Urinary bladder (tissue), 4 donors: ENCODE data around the gene THRB. TPM values are rescaled to one million over a fixed set of nuclear protein-coding genes. Genes with fewer than 3 reads are reported as not detected.

Experiments used
- DNase-seq: peaks from one replicate; pipeline ENCODE4 v3.0.0-alpha.2; 2015; ENCODE audit errors: extremely low spot score
- H3K27ac ChIP-seq: one replicate; pipeline ENCODE4 v1.5.1; 2013; ENCODE audit warnings: low read depth, mild to moderate bottlenecking, moderate library complexity
- H3K36me3 ChIP-seq: one replicate; pipeline ENCODE4 v1.6.1; 2013; ENCODE audit warnings: mild to moderate bottlenecking, moderate library complexity; ENCODE audit not compliant: insufficient read depth
- H3K4me1 ChIP-seq: one replicate; pipeline ENCODE4 v1.6.1; 2013; ENCODE audit warnings: mild to moderate bottlenecking, moderate library complexity; ENCODE audit not compliant: insufficient read depth
- H3K4me3 ChIP-seq: one replicate; pipeline ENCODE4 v1.5.1; 2013; ENCODE audit warnings: low read depth, low read length
- WGBS: extraction: QIAGEN DNeasy Blood & Tissue Kit; methylation state at CpG from one replicate; pipeline ENCODE4 v1.1.7; 2013; 5-methylcytosine and 5-hydroxymethylcytosine counted together
- polyA plus RNA-seq: library from polyadenylated mRNA; stranded (reverse); fragments of 200-250 nt; gene quantifications from one replicate; pipeline ENCODE4 v1.2.3, GENCODE V29; 2013
- total RNA-seq: library from RNA; depleted of rRNA; stranded (reverse); fragments of >200 nt; gene quantifications from one replicate; pipeline ENCODE4 v1.2.3, GENCODE V29; 2014
- donor health status: healthy with polysubstance abuse.
- donor health status: healthy.

THRB gene
- total and polyA plus RNA-seq, 2 donors, result 8.3 to 14.8 TPM

DNA sequence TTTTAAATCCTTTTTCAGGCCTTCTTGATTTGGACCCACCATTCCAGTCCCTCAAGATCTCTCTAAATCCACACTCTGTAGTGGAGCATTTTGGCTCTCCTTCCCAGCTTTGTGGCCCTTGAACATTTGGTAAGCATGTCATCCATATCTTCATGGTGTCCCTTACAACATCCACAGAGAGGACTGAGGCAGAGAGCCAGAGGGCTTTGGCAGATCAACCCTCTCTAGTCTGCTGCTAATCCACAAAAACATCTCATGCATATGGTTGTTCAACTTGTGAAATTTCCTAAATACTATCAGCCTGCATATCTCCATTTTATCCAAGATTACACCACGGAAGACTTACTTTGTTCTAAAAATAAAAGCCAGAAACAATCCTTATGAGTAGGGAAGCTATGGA, 23.2 kb downstream of the THRB start:
- WGBS, result 46% methylated on average over 1 of the region's 1 CpG
- Histone ChIP-seq H3K4me3 (no peak overlapping the region), H3K36me3 (no peaks in the 10 kb centered on the region)

DNA sequence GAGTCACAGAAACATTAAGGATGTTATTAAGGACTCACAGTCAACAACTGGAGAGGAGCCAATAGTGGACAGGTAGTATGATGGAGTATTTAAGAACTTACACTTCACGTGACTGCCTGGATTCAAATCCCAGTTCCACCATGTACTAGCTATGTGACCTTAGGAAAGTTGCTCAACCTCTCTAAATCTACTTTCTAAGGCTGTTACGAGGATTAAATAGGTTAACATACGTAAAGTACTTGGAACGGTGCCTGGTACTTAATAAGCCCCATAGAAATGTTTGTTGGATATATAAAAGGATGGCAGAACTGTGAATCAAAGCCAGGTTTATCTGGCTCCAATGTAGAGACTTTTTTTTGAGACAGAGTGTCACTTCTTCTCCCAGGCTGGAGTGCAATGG, 24.4 kb downstream of the THRB start:
- Histone ChIP-seq H3K27ac (no peak overlapping the region), H3K4me3 (no peak overlapping the region), H3K36me3 (no peaks in the 10 kb centered on the region), H3K4me1 (no peaks in the 10 kb centered on the region)
- 70% methylated on average over 4 of the region's 4 CpGs for WGBS
- no peak for DNase-seq

More for the DNA sequence above, 23.2 kb downstream of the THRB start:
- Histone ChIP-seq H3K27ac (no peak overlapping the region), H3K4me1 (no peaks in the 10 kb centered on the region)
- no peak for DNase-seq

DNA sequence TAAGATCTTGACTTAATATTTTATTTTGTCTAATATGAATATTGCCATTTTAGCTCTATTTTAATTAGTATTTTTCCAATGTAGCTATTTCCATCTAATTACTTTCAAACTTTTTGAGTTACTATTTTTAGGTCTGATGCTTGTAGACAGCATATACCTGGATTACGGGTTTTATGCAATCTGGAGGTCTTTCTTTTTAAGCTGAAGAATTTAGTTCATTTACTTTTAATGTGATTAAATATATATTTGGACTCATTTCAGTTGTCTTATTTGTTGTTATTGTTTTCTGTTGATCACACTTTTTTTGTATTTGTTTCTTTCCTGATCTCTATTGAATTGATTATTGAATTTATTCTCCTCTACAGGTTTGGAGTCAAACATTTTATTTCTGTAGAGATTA, 30.3 kb downstream of the THRB start:
- no peak overlapping the region for H3K4me3 ChIP-seq
- H3K27ac ChIP-seq, result no peak overlapping the region
- no peak for DNase-seq
- no peaks in the 10 kb centered on the region for H3K36me3 ChIP-seq
- H3K4me1 ChIP-seq, result no peaks in the 10 kb centered on the region
- WGBS, result 97% methylated on average over 1 of the region's 1 CpG

DNA sequence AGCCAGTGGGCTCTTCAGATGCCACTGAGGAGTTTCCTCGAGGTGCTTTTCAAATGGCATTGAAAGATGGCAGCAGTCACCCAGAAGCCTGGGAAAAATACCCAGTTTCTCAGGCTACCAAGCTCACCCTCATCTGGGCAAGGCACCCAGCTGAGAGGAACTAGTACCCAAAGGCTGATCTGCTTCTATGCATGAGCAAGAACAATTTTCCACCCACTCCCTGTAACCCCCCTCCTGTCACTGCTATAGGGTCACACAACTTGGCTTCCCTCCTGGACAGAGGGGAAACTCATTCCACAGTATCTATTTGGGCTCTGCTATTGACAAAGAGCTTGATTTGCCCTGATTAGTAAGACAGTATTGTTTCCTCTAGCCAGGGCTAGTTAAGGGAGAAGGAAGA, 31.9 kb downstream of the THRB start:
- Histone ChIP-seq H3K4me3 (no peak overlapping the region), H3K4me1 (no peaks in the 10 kb centered on the region), H3K36me3 (no peaks in the 10 kb centered on the region), H3K27ac (no peak overlapping the region)
- 77% methylated on average over 1 of the region's 1 CpG for WGBS
- DNase-seq, result no peak

DNA sequence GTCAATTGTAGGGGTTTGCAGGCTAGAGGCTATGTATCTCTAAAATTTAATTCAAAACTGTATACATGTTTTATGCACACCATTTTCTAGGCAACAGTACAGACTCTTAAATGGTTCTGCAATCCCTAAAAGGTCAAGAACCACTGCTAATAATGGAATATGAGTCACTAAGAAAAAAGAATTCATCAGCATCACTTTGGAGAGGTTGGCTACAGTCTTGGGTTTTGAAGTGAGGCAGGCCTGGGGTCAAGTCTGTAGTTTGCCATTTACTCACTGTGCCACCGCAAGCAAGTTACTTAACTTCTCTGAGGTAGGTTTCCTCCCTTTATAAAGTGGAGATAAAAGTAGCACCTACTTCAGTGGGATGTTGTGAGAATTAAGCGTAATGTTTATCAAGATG, 33.7 kb downstream of the THRB start:
- 93% methylated on average over 2 of the region's 2 CpGs for WGBS
- H3K27ac ChIP-seq, result no peak overlapping the region
- H3K4me1 ChIP-seq, result no peaks in the 10 kb centered on the region
- no peak for DNase-seq
- H3K36me3 ChIP-seq, result no peaks in the 10 kb centered on the region
- H3K4me3 ChIP-seq, result no peak overlapping the region

DNA sequence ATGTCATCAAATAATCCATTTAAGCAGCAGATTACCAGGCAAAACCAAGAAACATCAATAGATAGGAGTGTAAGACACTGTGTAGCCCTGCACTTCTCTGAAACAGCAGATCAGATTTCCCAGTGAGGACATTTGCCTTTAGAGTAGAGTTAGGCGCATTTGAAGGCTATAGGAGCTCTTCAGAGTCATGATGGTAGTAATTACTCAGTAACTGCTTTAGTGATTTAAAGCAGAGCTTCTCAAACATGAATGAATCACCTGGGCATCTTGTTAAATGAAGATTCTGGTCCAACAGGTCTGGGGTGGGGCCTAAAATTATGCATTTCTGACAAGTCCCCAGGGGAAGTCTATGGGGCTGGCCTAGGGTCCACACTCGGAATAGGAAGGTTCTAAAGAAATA, 36.9 kb downstream of the THRB start:
- no peak overlapping the region for H3K27ac ChIP-seq
- H3K4me1 ChIP-seq, result no peaks in the 10 kb centered on the region
- WGBS, result 81% methylated on average over 2 of the region's 2 CpGs
- no peak overlapping the region for H3K4me3 ChIP-seq
- DNase-seq, result peak; percentile 36
- H3K36me3 ChIP-seq, result no peaks in the 10 kb centered on the region

GRCh38 chr3:24454856-24455255, 39.8 kb downstream of the THRB start:
- DNase-seq, result no peak
- no peak overlapping the region for H3K4me3 ChIP-seq
- H3K27ac ChIP-seq, result no peak overlapping the region
- H3K36me3 ChIP-seq, result no peaks in the 10 kb centered on the region
- WGBS, result 66% methylated on average over 3 of the region's 3 CpGs
- H3K4me1 ChIP-seq, result peaks cover 3% of the 10 kb centered on the region

DNA sequence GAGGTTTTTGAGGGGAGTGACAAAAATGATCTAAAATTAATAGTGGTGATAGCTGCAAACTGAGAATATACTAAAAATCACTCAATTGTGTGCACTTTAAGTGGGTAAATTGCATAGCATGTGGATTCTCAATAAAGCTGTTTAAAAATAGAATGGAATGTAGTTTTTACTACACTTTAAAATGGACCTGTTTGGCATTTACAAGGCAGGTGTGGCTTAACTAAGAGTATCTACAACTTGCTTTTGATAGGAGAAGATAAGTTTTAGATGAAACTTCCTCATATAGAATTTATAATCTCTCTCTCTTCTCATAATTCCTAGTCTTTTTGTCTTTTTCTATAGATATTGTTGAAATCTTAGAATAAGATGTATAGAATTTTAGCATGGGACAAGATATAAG, 40.3 kb downstream of the THRB start:
- Histone ChIP-seq H3K4me3 (no peak overlapping the region), H3K4me1 (peaks cover 3% of the 10 kb centered on the region), H3K36me3 (no peaks in the 10 kb centered on the region), H3K27ac (no peak overlapping the region)
- DNase-seq, result no peak

DNA sequence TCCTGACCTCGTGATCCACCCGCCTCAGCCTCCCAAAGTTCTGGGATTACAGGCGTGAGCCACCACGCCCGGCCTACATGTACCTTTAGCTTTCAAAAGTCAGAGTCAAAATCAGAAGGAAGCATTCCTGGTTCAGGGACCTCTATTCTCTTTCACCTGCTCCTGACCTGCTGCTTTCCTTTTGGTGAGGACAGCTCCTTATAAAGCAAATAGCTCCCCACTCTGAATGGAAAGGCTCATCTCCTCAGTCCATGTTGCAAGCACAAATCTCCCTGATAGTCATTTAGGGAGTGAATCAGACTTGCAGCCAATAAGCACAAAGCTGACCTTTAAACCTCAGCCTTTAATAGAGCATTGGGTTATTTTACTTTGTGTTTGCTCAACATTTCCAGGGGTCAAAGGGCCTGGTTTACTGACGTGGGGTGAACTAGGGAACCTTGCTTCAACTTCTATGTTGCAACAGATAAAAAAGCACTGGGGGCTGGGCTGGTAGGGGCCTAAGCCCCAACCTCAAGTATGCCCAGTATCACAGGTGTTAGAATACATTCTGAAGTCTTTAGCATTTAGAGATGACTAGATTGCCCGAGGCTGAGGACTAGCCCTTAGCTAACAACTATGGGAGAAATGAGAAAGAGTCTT, 43.1 kb downstream of the THRB start:
- WGBS, result 92% methylated on average over 7 of the region's 7 CpGs
- no peak for DNase-seq
- Histone ChIP-seq H3K36me3 (no peaks in the 10 kb centered on the region), H3K4me3 (no peak overlapping the region), H3K4me1 (peaks cover 3% of the 10 kb centered on the region), H3K27ac (no peak overlapping the region)

DNA sequence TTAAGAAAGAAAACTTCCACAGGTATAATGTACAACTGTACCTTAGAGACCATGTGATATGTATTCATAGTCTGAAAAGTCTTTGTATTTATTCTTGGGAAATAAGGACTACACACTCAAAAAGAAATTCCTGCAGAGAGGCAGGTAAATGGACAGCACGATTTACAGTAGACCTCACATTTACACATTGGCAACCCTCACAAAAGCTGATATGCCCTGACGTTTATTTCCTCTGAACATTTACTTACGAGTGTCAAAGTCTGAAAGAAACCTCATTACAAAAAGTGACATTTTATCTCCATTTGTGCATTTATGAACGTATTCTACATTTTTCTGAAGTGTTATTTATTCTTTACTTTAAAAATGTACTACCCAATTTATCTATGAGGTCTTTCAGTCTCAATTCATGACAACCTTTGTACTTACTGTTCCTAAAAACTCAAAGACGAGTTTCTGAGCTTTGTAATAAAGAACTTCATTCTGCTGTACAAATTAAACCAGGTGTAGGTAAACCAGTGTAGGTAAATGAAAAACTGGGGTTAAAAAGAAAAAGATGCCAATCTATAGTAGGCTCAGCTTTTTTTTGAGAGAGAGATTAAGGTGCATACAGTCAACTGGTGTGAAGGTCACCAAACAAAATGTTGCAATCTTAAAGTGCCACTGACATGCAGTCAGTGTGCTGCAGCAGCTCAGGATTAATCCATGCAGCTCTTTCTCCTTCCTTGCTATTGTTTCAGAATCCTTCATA, 44.3 kb downstream of the THRB start:
- WGBS, result 77% methylated on average over 5 of the region's 5 CpGs
- no peak for DNase-seq
- H3K36me3 ChIP-seq, result no peaks in the 10 kb centered on the region
- H3K4me1 ChIP-seq, result peaks cover 3% of the 10 kb centered on the region
- no peak overlapping the region for H3K27ac ChIP-seq
- no peak overlapping the region for H3K4me3 ChIP-seq

DNA sequence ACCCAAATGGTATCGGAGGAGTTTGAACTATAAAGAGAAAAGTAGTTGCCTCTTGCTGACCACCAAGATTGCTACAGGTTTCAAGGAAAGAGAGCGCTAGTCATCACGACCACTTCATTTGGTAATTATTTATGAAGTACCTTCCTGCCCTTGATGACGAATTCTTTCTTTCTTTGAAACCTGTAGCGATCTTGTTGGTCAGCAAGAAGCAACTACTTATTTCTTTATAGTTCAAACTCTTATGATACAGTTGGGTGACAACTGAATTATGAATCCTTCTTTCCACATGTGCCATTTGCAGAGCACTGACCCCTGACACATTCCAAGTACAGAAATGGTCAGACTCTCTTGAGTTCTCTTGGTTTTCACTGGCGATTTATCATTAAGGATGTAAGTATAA, 46.8 kb downstream of the THRB start:
- H3K36me3 ChIP-seq, result no peaks in the 10 kb centered on the region
- WGBS, result 96% methylated on average over 6 of the region's 6 CpGs
- no peak for DNase-seq
- no peak overlapping the region for H3K27ac ChIP-seq
- H3K4me1 ChIP-seq, result peaks cover 3% of the 10 kb centered on the region
- no peak overlapping the region for H3K4me3 ChIP-seq

DNA sequence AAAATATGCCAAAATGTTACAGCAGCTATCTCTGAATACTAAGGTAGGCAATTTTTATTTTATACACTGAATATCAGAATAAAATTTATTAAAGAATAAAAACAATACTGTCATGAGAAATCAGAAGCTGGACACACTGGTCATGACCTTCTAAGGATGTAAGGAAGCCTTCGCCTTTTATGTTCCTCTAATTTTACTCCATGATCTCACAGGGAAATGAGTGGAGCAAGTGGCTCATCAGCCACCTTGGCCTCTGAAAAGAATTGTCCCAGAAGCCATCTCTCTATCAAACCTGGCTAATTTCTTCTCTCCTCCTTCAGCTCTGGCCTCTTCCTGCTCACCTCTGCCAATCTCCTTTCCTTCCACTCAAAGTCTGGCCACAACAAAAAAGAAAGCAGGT, 48.6 kb downstream of the THRB start:
- WGBS, result 97% methylated on average over 1 of the region's 1 CpG
- DNase-seq, result no peak
- no peak overlapping the region for H3K4me3 ChIP-seq
- no peak overlapping the region for H3K27ac ChIP-seq
- no peaks in the 10 kb centered on the region for H3K4me1 ChIP-seq
- no peaks in the 10 kb centered on the region for H3K36me3 ChIP-seq

DNA sequence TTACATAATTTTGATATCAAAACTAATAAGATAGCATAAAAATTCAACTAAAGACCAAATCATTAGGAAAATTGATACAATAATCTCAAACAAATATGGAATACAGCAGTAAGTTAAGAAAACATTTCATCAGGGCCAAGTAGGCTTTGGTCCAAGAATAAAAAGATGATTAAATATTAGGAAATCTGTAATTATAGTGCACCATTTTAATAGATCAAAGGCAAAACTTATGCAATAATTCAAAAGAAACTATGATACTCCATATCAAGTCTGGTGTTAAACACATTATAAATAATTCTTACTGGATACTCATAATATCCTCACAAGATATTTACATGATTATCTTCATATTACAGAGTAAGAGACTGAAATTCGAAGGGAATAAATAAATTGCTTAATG, 51.2 kb downstream of the THRB start:
- no peak for DNase-seq
- WGBS, result 47% methylated on average over 1 of the region's 1 CpG
- Histone ChIP-seq H3K4me3 (no peak overlapping the region), H3K4me1 (no peaks in the 10 kb centered on the region), H3K27ac (no peak overlapping the region), H3K36me3 (no peaks in the 10 kb centered on the region)

GRCh38 chr3:24440760-24441464, 53.7 kb downstream of the THRB start:
- H3K4me3 ChIP-seq, result no peak overlapping the region
- no peaks in the 10 kb centered on the region for H3K4me1 ChIP-seq
- H3K27ac ChIP-seq, result no peak overlapping the region
- no peak for DNase-seq
- WGBS, result 84% methylated on average over 3 of the region's 3 CpGs
- no peaks in the 10 kb centered on the region for H3K36me3 ChIP-seq
